H9 (cell line): ENCODE data around the gene MAP3K9. TPM values are rescaled to one million over a fixed set of nuclear protein-coding genes. Genes with fewer than 3 reads are reported as not detected.

Experiments used
- DNase-seq: peaks from one replicate; pipeline ENCODE4 v3.0.0-alpha.2; 2017
- H2AFZ ChIP-seq: one replicate; pipeline ENCODE4 v1.6.1; 2013; ENCODE audit warnings: mild to moderate bottlenecking, low read length, control low read depth, moderate library complexity
- H2AK5ac ChIP-seq: 2 replicates; pipeline ENCODE4 v1.6.1; 2013; ENCODE audit warnings: low read length, control low read depth, mixed read lengths; ENCODE audit not compliant: insufficient read length
- H2BK120ac ChIP-seq: one replicate; pipeline ENCODE4 v1.6.1; 2013; ENCODE audit warnings: low read depth, mild to moderate bottlenecking, low read length, control low read depth, inconsistent platforms; ENCODE audit not compliant: poor library complexity, severe bottlenecking
- H2BK12ac ChIP-seq: 2 replicates; pipeline ENCODE4 v1.6.1; 2013; ENCODE audit warnings: low read length, control low read depth, mixed read lengths, low read depth; ENCODE audit not compliant: insufficient read length
- H2BK15ac ChIP-seq: 2 replicates; pipeline ENCODE4 v1.6.1; 2013; ENCODE audit warnings: low read depth, low read length, control low read depth
- H2BK20ac ChIP-seq: one replicate; pipeline ENCODE4 v1.6.1; 2013; ENCODE audit warnings: low read depth, mild to moderate bottlenecking, low read length, control low read depth, inconsistent platforms; ENCODE audit not compliant: poor library complexity, severe bottlenecking
- H2BK5ac ChIP-seq: 2 replicates; pipeline ENCODE4 v1.6.1; 2013; ENCODE audit warnings: low read length, control low read depth, mixed read lengths; ENCODE audit not compliant: insufficient read length
- H3K14ac ChIP-seq: 2 replicates; pipeline ENCODE4 v1.6.1; 2013; ENCODE audit warnings: low read length, control low read depth; ENCODE audit not compliant: insufficient read depth
- H3K18ac ChIP-seq: 2 replicates; pipeline ENCODE4 v1.6.1; 2013; ENCODE audit warnings: low read depth, mild to moderate bottlenecking, mixed read lengths, low read length, control low read depth; ENCODE audit not compliant: insufficient read length
- H3K23ac ChIP-seq: 2 replicates; pipeline ENCODE4 v1.6.1; 2013; ENCODE audit warnings: low read length, control low read depth, mixed read lengths, low read depth; ENCODE audit not compliant: insufficient read length
- H3K23me2 ChIP-seq: 2 replicates; pipeline ENCODE4 v1.6.1; 2013; ENCODE audit warnings: low read depth, mild to moderate bottlenecking, mixed read lengths, low read length, control low read depth; ENCODE audit not compliant: insufficient read length, poor library complexity, severe bottlenecking
- H3K27ac ChIP-seq: 2 replicates; pipeline ENCODE4 v1.5.1; 2013; ENCODE audit warnings: low read length, control low read depth, mixed read lengths, low read depth; ENCODE audit not compliant: insufficient read length
- H3K27me3 ChIP-seq: 2 replicates; pipeline ENCODE4 v1.6.1; 2013; ENCODE audit warnings: low read length, control low read depth, inconsistent platforms; ENCODE audit not compliant: insufficient read depth
- H3K4ac ChIP-seq: 2 replicates; pipeline ENCODE4 v1.6.1; 2013; ENCODE audit warnings: low read depth, mild to moderate bottlenecking, control low read depth, inconsistent platforms, low read length, moderate library complexity
- H3K4me1 ChIP-seq: 2 replicates; pipeline ENCODE4 v1.6.1; 2013; ENCODE audit warnings: low read length, control low read depth, inconsistent platforms; ENCODE audit not compliant: insufficient read depth
- H3K4me2 ChIP-seq: 2 replicates; pipeline ENCODE4 v1.6.1; 2013; ENCODE audit warnings: low read length, control low read depth, mixed read lengths; ENCODE audit not compliant: insufficient read length, insufficient read depth
- H3K56ac ChIP-seq: 2 replicates; pipeline ENCODE4 v1.6.1; 2013; ENCODE audit warnings: low read depth, mild to moderate bottlenecking, mixed read lengths, low read length, control low read depth; ENCODE audit not compliant: insufficient read length
- H3K79me1 ChIP-seq: 2 replicates; pipeline ENCODE4 v1.6.1; 2013; ENCODE audit warnings: low read depth, mild to moderate bottlenecking, moderate library complexity, low read length, control low read depth, inconsistent platforms; ENCODE audit not compliant: insufficient read depth, poor library complexity, severe bottlenecking
- H3K79me2 ChIP-seq: 2 replicates; pipeline ENCODE4 v1.6.1; 2013; ENCODE audit warnings: low read length, control low read depth, inconsistent platforms; ENCODE audit not compliant: insufficient read depth
- H3K9ac ChIP-seq: 2 replicates; pipeline ENCODE4 v1.6.1; 2013; ENCODE audit warnings: low read length, control low read depth, mixed read lengths; ENCODE audit not compliant: insufficient read length; ENCODE audit errors: extremely low read depth
- H3K9me3 ChIP-seq: one replicate; pipeline ENCODE4 v1.6.1; 2013; ENCODE audit warnings: low read depth, low read length, inconsistent platforms; ENCODE audit not compliant: control insufficient read depth
- H3T11ph ChIP-seq: one replicate; pipeline ENCODE4 v1.6.1; 2013; ENCODE audit warnings: mild to moderate bottlenecking, low read length, control low read depth, inconsistent platforms
- H4K20me1 ChIP-seq: one replicate; pipeline ENCODE4 v1.6.1; 2013; ENCODE audit not compliant: control insufficient read depth, insufficient read length, insufficient read depth
- H4K5ac ChIP-seq: 2 replicates; pipeline ENCODE4 v1.6.1; 2013; ENCODE audit warnings: low read depth, mild to moderate bottlenecking, mixed read lengths, low read length, control low read depth; ENCODE audit not compliant: insufficient read length
- H4K8ac ChIP-seq: replicated peaks from 2 replicates; pipeline ENCODE4 v1.6.1; 2013; ENCODE audit warnings: low read length, control low read depth, mixed read lengths, low read depth; ENCODE audit not compliant: insufficient read length
- H4K91ac ChIP-seq: 2 replicates; pipeline ENCODE4 v1.6.1; 2013; ENCODE audit warnings: low read depth, mild to moderate bottlenecking, moderate library complexity, mixed read lengths, low read length, control low read depth; ENCODE audit not compliant: insufficient read length
- H3K27ac Mint-ChIP-seq, 3 experiments: 2 replicates in 2 of 3; 3 replicates in 1 of 3; pipeline ENCODE4 v1.8.0; 2020 to 2021; ENCODE audit warnings: mixed read lengths in 3 of 3, mild to moderate bottlenecking in 1 of 3, moderate library complexity in 1 of 3
- H3K27me3 Mint-ChIP-seq: 2 replicates; pipeline ENCODE4 v1.8.0; 2021; ENCODE audit warnings: low read depth, mild to moderate bottlenecking, moderate library complexity, mixed read lengths
- H3K36me3 Mint-ChIP-seq, 3 experiments: 2 replicates in 2 of 3; 3 replicates in 1 of 3; pipeline ENCODE4 v1.8.0; 2020 to 2021; ENCODE audit warnings: low read depth in 3 of 3, mixed read lengths in 3 of 3; ENCODE audit not compliant: insufficient read depth in 1 of 3
- H3K4me1 Mint-ChIP-seq, 2 experiments: 2 replicates each; pipeline ENCODE4 v1.8.0; 2020; ENCODE audit warnings: mixed read lengths in 2 of 2
- H3K4me3 Mint-ChIP-seq, 2 experiments: 2 replicates in 1 of 2; 3 replicates in 1 of 2; pipeline ENCODE4 v1.8.0; 2020 to 2021; ENCODE audit warnings: mild to moderate bottlenecking in 2 of 2, mixed read lengths in 2 of 2, moderate library complexity in 1 of 2
- H3K9me3 Mint-ChIP-seq, 2 experiments: 2 replicates in 1 of 2; 3 replicates in 1 of 2; pipeline ENCODE4 v1.8.0; 2020; ENCODE audit warnings: mild to moderate bottlenecking in 2 of 2, mixed read lengths in 2 of 2, moderate library complexity in 1 of 2
- WGBS: extraction: QIAGEN DNeasy Blood & Tissue Kit; methylation state at CpG from one replicate; pipeline ENCODE4 v1.1.7; 2013; ENCODE audit warnings: missing lambda C conversion rate, low lambda C conversion rate, mixed read lengths; ENCODE audit not compliant: insufficient read length; ENCODE audit errors: extremely low coverage; 5-methylcytosine and 5-hydroxymethylcytosine counted together
- total RNA-seq: library from RNA; stranded (reverse); gene quantifications from 2 replicates; pipeline ENCODE4 v1.2.1, GENCODE V29; 2021
- TF ChIP-seq, protein P1 (sequence below): fragments of 200-600 bp; sonication (generic); conservative IDR thresholded peaks from 3 replicates; pipeline ENCODE4 v1.8.0; 2021; ENCODE audit warnings: antibody characterized with exemption, mild to moderate bottlenecking

Gene MAP3K9
- total RNA-seq, 1 experiment from 2014 or later, result 20.0 TPM

DNA sequence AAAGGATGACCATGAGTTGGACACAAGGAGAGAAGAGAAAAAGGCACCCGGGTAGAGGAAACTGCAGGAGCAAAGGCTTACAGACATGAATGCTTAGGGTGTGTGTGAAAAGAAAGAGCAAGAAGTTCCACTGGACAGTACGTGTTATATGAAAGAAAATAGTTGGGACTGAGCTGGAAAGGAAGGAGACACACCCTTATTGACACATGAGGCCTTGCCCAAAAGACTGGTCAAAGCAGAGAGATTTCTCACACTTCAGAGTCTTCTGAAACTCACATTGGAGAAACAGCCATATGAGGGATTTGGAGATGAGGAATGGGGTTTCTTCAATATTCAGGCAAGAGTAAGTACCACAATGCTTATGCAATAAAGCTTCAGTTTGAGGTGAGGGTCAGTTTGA lies 111.6 kb downstream of the MAP3K9 start:
- no peak overlapping the region for H3K27ac Mint-ChIP-seq
- H3K27me3 ChIP-seq, result no peaks in the 10 kb centered on the region
- no peak overlapping the region for H3K56ac ChIP-seq
- no peak overlapping the region for H3K9ac ChIP-seq
- H2BK120ac ChIP-seq, result no peak overlapping the region
- peaks cover 3% of the 10 kb centered on the region; the same call in 1 of the 2 replicates for H3K4me1 ChIP-seq
- no peak overlapping the region for H2BK20ac ChIP-seq
- no peaks in the 10 kb centered on the region for H3K79me2 ChIP-seq
- H3K4me1 Mint-ChIP-seq, result peaks cover 19 to 20% of the 10 kb centered on the region in 2 experiments
- H2AK5ac ChIP-seq, result no peak overlapping the region
- no peak overlapping the region for H3K27ac ChIP-seq
- H4K91ac ChIP-seq, result no peak overlapping the region
- no peaks in the 10 kb centered on the region for H4K20me1 ChIP-seq
- H3K4me2 ChIP-seq, result no peak overlapping the region
- no peak overlapping the region for H3K14ac ChIP-seq
- H3K23me2 ChIP-seq, result no peaks in the 10 kb centered on the region
- no peak overlapping the region for H2BK5ac ChIP-seq
- H3K36me3 Mint-ChIP-seq, result no peaks in the 10 kb centered on the region
- H3K27me3 Mint-ChIP-seq, result peaks cover 3% of the 10 kb centered on the region; the same call in 1 of the 2 replicates
- no peak overlapping the region for H2BK12ac ChIP-seq
- H3K18ac ChIP-seq, result no peak overlapping the region
- WGBS, result no CpG with 5 or more reads among the region's 2 CpGs
- no peak overlapping the region for H3T11ph ChIP-seq
- no peak overlapping the region for H2AFZ ChIP-seq
- H3K9me3 Mint-ChIP-seq, result no peaks in the 10 kb centered on the region
- no peaks in the 10 kb centered on the region for H3K79me1 ChIP-seq
- no peaks in the 10 kb centered on the region for H3K9me3 ChIP-seq
- H3K4ac ChIP-seq, result no peak overlapping the region
- H3K23ac ChIP-seq, result no peak overlapping the region
- H2BK15ac ChIP-seq, result no peak overlapping the region
- no peak overlapping the region for H3K4me3 Mint-ChIP-seq
- no peak for DNase-seq
- TF ChIP-seq, protein P1, sequence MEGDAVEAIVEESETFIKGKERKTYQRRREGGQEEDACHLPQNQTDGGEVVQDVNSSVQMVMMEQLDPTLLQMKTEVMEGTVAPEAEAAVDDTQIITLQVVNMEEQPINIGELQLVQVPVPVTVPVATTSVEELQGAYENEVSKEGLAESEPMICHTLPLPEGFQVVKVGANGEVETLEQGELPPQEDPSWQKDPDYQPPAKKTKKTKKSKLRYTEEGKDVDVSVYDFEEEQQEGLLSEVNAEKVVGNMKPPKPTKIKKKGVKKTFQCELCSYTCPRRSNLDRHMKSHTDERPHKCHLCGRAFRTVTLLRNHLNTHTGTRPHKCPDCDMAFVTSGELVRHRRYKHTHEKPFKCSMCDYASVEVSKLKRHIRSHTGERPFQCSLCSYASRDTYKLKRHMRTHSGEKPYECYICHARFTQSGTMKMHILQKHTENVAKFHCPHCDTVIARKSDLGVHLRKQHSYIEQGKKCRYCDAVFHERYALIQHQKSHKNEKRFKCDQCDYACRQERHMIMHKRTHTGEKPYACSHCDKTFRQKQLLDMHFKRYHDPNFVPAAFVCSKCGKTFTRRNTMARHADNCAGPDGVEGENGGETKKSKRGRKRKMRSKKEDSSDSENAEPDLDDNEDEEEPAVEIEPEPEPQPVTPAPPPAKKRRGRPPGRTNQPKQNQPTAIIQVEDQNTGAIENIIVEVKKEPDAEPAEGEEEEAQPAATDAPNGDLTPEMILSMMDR, result no peak
- H4K8ac ChIP-seq, result no peak overlapping the region
- no peak overlapping the region for H4K5ac ChIP-seq
